IPS-NIHi7 (cell line): Measurements from ENCODE around the gene PRKCA.
"Not testable (repeated sequence)": the region's sequence is repeated elsewhere in the genome, so short reads cannot be mapped to it uniquely, and the experiment has no call there.

Source experiments
- DNase-seq: peaks from one replicate; pipeline ENCODE4 v3.0.0; 2012; ENCODE audit warnings: mixed read lengths; ENCODE audit errors: extremely low spot score

Gene PRKCA

DNA sequence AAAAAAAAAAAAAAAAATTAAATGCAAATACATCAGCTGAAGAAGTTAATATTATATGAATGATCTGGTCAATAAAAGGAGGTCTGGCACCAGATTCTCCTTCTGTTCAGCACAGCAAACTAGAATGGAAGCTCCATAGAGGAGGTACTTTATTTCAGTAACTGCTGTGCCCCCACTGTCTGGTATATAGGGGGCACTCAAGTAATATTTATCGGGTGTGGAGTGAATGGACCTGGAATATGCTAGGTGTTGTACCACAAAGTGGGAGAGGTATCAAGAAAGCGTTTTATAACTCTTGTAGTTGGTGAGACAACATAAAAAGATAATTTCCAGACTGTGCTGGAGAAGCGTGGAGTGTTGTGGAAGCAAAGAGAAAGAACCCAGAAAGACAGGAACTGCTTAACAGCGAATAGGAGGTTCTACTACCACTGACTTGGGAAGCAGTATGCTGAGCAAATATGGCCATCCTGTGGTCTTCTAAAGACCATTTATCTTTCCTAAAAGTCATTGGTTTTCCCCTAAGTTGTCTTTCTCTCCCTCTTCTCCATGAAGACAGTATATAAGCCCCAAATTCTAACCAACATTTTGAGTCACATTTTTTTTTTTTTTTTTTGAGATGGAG lies 12.2 kb upstream of the PRKCA start:
- DNase-seq = no peak

DNA sequence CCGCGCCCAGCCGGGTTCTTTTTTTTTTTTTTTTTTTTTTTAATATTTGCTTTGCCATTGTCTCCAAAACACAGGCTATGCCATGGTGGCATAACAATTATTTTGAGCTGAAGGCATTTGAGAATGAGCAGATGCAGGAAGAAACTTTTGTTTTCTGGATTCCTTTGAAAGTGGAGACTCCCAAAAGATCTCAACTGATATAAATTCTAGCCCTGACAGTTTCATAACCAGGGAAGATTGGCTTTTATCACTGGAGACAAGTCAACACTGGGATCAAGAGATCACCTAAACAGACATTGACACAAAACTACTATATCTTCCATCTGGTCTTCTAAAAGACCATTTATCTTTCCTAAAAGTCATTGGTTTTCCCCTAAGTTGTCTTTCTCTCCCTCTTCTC lies 10.1 kb upstream of the PRKCA start:
- DNase-seq = no peak

DNA sequence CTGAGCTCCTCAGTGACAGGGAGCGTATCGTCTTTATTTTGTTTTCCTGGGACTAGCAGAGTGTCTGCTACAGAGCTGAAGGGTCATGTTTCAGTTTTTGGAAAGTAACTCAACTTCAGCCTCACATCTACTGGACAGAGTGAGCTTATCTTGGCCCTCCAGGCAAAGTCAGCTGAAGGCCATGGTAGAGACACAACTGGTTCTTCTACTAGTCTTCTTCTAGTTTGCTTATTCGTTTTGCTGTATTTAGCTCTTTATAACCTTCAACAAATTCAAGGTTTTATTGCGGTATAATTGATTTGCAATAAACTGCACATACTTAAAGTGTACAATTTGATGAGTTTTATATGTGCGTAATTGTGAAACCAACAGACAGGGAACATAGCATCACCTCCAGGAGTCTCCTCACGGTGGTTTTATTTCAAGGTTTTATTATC lies 6.1 kb upstream of the PRKCA start:
- DNase-seq = no peak

DNA sequence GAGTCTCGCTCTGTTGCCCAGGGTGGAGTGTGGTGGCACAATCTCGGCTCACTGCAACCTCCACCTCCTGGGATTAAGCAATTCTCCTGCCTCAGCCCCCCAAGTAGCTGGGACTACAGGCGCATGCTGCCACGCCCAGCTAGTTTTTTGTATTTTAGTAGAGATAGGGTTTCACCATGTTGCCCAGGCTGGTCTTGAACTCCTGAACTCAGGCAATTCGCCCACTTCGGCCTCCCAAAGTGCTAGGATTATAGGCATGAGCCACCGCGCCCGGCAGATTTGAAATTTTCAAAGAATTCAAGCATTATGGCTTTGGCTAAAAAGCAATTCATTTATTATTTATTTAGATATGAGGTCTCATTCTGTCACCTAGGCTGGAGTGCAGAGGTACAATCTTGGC lies 5.0 kb upstream of the PRKCA start:
- DNase-seq = not testable (repeated sequence)

DNA sequence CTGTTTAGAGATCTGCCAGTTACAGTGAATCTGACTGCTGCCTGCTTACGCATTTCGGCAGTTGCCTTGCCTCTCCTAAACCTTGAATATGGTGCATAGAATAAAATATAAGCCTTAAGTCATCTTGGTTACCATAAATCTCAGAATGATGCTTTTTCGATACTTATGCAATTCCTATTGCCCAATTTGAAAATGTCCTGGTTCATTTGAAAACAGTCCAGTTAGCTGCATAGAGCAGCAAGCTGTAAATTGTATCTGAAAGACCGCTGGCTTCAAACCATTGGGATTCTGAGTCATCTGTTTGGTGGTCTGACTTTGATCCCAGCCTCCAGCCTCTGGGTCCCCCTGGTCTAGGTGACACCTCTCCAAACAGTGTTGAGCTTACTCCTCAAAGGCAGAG lies 2.7 kb upstream of the PRKCA start:
- no peak for DNase-seq

DNA sequence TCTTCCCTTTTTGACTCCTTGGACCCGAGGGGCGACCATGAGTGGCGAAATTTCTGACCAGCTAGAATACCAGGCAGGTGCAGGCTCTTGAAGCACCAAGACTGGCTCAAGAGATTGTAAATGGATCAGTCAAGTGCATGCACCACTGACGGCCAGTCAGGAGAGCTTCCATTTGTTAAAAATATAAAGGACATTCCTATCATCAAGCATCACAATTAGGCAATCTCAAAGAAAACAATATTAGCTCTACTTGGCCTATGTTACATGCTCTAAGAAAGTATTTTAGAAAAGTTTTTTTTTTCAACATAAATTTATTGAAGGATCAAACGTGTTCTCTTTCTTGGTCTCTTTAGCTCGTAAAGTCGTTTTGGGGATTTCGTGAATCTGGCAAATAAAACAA lies 1.5 kb upstream of the PRKCA start:
- DNase-seq = no peak

DNA sequence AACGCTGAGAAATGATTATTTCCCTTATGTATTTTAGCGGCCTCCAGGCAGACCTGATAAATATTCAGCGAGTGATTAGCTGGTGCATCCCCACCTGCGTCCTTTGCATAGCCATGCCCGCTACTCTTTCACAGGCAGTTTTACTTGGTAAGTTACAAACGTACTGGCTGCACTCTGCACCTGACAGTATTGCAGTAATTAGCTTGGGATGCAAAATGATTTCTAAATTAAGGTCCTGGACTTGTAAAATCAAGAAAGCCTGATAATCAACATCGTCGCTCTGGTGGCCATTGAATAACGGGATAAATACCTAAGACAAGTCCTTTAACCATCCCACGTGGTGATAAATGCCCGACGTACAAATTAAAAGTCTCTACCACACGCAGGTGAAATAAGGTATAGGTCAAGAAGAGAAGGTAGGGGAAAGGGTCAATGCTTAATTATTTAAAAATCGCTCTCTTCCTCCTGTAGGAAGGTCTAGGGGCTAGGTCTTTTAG lies 998 bp upstream of the PRKCA start:
- DNase-seq = no peak

DNA sequence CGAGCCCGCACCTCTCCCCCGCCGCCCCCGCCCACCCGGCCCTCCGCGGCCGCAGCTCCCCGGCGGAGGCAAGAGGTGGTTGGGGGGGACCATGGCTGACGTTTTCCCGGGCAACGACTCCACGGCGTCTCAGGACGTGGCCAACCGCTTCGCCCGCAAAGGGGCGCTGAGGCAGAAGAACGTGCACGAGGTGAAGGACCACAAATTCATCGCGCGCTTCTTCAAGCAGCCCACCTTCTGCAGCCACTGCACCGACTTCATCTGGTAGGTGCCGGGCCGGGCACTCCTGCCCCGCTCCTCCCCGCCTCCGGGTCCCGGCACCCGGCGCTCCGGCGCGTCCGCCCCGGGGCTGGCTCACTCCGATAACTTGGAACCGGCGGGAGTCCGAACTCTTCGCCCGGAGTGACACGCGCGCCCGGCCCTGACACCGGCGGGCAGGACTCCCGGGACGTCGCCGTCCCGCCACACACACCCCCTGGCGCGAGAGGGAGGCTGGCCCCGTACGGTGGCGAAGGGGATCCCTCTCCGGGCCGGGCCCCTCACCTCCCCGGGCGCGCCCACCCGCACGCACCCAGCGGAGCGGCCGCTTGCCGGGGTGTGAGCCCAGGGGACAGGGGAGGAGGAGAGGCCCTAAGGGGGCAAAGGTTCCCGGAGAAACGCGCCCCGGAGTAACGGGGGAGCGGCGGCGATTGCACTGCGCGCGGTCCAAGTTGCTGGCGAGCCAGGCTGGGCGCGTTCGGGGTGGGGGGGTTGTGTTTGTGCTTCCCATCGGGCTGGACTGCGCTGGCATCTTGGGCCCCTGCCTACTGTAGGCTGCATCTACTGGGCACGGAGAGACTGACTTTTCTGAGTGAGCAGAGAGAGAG lies 581 bp downstream of the PRKCA start:
- peak; percentile 23 for DNase-seq

DNA sequence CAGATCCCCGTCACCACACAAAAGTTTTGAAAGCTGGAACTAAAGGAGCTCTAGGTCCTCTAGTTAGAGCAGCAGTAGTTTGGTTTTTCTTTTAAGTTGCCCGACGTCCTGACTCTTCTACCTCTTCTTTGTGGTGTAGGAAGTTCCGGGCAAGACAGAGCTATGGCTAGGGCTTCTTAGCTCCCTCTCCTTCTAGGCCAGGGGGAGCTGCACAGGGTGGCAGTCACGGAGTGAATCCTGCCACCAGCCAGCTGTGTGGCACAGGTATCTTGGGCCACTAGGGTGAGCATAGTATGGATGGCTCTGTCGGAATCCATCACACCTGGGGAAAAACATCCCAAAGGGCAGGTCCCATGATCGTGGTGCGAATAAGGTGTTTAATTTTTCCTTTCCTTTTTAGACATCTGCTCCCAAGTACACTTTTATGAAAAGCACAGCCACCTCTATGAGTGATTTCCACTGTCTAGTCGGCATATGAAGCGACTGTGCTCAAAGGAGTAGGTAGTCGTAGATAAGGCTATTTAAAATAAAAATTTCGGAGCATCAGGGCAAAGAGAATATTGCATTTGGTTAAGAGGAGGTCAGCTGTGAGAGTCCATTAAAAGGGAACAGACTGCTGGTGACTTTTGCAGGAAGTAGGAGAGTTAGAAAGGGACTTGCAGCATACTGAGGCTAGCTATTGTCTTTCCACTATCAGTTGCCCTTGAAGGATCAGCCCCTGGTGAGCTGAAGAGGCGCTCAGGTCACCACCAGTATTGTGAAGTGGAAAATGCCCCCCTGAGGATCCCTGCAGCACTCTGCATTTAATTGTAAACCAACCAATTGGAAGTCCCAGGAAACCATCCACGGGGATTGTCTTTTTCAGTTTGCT lies 2.1 kb downstream of the PRKCA start:
- DNase-seq = peak; percentile 71

DNA sequence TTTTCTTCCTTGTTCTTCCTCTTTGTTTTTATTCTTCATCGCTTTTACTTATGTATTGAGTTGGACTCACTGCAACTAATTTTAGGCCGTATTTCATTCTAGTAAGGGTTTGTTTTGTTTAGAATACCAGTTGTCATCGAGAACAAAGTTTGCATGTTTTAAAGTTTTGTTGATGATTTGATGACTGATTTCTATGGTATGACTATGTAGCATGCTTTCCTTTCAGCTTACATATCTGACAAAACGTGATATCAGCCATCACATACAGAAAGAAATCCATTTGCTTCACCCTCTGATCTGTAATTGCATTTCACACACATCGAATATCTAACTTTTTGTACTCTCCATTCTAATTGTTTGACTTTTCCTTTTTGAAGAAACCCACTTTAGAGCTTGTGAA lies 4.0 kb downstream of the PRKCA start:
- DNase-seq = no peak

DNA sequence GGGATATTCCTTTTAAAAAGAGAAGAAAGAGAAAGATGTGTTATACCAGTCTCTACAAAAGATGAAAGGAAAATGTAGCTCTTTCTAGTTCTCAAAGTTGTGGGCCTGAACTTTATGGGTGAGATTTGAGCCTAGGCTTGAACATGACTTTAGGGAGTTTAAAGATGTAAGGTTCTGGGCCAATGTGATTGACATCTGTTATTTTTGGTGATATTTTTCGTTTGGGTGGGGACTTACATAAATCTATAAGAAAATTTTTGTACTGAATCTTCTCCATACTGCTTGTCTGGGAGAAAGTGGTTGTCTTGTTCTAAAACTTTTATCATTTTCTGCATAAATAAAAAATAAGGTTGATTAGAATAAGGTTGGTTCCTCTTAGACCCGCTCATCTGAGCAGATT lies 4.8 kb downstream of the PRKCA start:
- no peak for DNase-seq

DNA sequence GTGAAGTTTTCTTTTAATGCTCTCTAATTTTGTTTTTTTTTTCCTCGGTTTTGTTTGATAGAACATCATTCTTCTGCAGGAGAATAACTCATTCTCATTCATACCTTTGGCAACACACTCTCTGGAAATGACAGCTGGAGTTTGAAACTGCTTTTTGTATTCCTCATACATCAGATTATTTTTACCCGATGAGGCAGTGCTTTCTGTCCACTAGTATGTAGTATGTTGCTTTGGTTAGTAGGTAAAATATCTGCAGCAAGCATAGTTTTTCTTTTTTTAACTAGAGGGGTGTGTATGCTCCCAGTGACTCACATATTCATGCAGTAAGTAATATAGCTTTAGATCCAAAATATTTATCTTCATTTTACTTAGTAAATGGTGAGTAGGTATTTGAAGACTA lies 6.4 kb downstream of the PRKCA start:
- no peak for DNase-seq

DNA sequence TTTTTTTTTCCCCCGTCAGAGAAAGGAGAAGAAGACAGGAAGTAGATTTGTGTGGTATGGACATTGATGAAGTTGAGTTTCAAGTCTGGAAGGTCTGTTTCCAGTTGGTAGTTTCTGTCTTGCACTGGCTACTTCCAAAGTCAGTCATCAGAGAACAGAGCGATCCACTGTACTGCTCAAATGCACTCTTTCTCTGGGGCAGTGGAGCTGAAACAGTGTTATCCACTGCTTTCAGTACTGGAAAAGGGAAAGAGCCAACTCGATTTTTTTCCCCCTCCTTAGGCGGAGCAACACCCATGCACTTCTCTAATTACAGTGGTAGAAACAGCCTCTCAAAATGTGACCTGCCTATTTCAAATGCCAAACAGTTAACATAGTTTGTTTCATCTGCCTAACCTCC lies 7.4 kb downstream of the PRKCA start:
- DNase-seq = no peak

DNA sequence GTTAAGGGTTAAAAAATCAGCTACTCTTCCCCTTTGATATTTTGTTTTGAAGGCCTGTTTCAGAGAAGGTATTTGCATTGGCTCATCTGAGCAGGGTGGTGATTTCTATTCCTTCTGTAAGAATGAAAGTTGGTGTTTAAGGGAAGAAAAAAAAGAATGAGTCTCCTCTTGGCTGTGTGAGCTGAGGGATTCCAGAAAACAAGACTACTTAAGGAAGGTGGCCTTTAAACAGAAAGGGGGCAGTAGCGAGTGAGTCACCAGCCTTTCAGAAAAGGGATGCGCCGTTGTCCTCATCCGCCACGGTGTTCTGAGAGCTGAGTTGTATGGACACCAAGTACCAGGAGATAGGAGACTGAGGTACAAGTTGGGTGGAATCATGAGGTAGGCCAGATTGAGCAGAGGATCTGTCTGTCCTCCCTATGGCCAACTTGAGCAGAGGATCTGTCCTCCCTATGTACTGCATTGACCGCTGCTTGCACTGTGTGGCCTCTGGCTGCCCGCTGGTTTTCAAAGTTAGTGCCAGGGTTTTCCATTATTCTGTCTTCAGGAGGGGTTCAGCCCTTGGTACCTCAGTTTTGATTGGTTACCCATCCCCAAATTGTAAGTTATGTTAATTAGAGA lies 8.2 kb downstream of the PRKCA start:
- peak; percentile 52 for DNase-seq

DNA sequence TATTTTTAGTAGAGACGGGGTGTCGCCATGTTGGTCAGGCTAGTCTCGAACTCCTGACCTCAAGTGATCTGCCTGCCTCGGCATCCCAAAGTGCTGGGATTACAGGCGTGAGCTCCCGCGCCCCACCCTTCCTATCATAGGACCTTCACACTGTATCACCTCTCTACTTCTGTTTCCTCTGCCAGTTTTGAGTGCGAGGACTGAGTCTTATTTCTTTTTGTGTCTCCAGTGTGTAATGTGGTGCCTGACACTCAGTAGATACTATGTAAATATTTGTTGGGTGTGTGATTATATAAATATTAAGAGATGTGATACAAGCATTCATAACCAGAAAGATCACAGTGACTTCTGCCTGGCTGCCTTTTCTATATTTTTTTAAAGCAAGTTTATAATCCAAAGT lies 10.5 kb downstream of the PRKCA start:
- DNase-seq = no peak

DNA sequence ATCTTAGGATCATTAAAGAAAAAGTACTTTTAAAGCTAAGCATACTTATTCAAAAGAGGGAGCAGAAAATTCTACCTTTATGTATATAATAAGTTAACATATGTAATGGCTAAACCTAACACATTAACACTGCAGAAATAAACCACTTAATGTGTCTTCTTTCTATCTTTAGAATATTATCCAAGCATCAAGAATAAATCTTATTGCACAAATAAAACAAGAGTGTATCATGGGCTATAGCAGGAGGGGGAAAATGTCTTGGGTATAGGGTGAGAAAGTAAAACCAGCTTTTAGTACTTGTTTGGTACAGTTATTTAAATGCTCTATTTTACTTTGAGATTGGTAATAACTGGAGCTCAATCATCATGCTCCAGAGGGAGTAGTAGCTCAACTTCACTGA lies 10.9 kb downstream of the PRKCA start:
- no peak for DNase-seq

DNA sequence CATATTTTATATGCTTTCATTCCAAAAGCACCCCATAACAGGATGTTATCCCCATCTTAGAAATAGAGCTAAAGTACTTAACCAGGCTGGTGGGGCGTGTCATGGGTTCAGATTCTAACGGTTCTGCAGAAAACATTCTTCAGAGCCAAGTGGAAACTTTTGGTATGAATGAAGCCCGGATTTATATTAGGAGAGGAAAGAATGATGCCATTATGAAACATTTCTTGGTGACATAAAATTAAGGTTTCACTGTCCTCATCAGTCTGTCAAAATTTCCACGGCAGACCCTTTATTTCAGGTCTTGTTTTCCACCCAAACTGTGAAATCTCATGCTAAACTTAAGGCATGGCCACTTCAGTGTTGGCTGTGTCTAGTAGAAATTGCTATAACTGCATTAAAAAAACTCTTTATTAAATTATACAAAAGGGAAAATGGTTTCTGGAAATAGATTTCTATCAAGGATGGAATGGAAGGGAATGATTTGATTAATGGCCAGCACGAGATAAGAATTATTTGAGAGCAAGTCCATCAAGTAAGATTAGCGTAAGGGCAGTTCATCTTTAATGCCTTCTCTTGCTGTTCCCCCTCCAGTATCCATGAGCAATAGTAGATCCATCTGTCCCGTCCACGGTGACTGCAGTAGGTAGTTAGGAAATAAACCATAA lies 11.7 kb downstream of the PRKCA start:
- no peak for DNase-seq

DNA sequence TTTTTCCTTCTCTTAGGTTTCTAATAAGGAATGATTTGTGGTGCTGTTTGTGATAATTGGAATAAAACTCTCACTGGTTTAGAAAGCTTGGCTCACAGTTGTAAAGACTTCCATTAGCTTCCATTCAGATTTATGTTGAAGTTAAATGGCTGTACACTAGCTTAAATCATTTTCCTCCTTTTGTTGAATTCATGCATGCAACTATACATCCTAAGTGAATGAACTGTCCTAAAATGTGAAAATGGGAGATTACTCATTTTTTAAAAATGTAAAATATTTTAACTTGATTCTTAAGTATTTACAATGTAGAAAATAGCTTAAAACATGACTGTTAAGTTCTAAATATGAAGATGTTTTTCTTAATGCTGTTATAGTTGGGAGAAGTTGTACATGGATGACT lies 15.2 kb downstream of the PRKCA start:
- DNase-seq = no peak

DNA sequence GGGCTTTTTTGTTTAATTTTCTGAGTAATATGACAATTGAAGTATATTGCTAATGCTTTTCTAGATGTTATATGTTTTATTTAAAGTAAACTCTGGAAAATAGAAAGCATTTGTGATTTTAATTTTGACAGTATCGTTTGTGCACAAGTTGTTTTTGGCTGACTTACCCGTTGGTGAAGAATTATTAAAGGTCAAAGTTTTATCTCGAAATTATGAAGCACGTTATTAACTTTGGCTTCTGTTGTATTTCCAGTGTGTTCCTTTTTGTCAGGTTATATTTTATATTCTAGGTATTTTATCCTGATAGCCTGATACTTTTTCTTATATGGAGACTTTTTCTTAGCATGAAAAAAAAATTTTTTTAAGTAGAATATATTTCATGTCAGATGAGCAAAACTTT lies 16.8 kb downstream of the PRKCA start:
- DNase-seq = no peak

DNA sequence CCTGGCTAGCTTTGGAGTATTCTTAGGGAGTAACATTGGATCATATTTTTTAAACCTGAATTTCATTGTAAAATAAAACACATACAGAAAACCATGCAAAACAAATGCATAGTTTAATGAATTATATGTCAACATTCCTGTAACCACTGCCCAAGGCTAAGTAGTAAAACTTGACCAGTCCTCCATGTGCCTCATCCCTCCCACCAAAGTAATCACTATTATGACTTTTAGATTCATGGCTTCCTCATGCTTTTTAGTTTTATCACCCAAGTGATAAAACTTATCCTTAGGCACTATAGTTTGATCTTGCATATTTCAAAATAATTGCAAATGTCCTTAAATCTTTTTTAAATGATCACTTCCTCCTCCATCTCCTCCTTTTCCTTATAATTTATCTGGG lies 20.4 kb downstream of the PRKCA start:
- DNase-seq = no peak

DNA sequence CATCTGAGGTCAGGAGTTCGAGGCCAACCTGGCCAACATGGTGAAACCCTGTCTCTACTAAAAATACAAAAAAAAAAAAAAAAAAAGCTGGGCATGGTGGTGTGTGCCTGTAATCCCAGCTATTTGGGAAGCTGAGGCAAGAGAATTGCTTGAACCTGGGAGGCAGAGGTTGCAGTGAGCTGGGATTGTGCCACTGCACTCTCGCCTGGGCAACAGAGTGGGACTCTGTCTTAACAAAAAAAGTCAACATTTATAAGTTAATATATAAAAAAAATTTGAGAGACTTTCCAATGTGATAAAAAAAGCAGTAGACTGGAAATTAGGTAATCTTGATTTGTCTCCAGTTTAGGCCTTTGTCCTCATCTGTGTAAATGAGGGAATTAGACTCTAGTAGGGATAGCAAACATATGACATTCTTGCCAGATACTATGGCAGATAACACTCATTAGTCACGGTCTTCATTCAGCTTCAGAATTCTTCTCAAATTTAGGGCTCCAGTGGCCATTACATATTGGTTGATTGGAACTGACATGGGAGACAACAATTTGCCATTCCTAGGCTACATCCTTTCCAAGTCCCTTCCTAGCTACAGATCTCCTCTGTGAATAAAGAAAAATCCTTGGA lies 22.1 kb downstream of the PRKCA start:
- not testable (repeated sequence) for DNase-seq
